ENCODE results near the gene LGALS9. TPM values are rescaled to one million over a fixed set of nuclear protein-coding genes. Genes with fewer than 3 reads are reported as not detected.

LGALS9 gene
- 10 to 100 TPM; 61.0 to 64.0 TPM for total RNA-seq
- 10 to 100 TPM; 26.8 to 47.1 TPM for polyA plus RNA-seq
- long read RNA-seq, donor 1, transcript LGALS9-203 (11 exons, 3,114 nt) = minor isoform, 5 of 32 reads
- long read RNA-seq, donor 1, transcript LGALS9-201 (10 exons, 3,018 nt) = major isoform, 13 of 32 reads
- long read RNA-seq, donor 1, partial matches to known transcripts = 6 of 32 reads
- long read RNA-seq, donor 1, other reads (novel, unspliced or antisense) = 7 of 32 reads
- long read RNA-seq, donor 2, partial matches to known transcripts = 4 of 9 reads
- long read RNA-seq, donor 2, other reads (novel, unspliced or antisense) = 2 of 9 reads

- Histone ChIP-seq H3K36me3 (ENCODE audit: control insufficient read depth in 1 of 2, insufficient read depth in 2 of 2, low read length in 1 of 2) (no peaks in the 10 kb centered on the region), H3K4me3 (ENCODE audit: low read length in 2 of 2) (no peak within 1 kb of the TSS), H3K27ac (ENCODE audit: low read depth in 1 of 2, low read length in 2 of 2) (no peak within 1 kb of the TSS), H3K4me1 (ENCODE audit: control insufficient read depth in 1 of 2, insufficient read depth in 2 of 2, low read length in 2 of 2) (no peaks in the 10 kb centered on the region), H3K9me3 (ENCODE audit: control insufficient read depth, low read length) (no peaks in the 10 kb centered on the region), H3K27me3 (ENCODE audit: control insufficient read depth in 1 of 2, insufficient read depth in 2 of 2, low read length in 1 of 2) (no peaks in the 10 kb centered on the region)
- intact Hi-C loops (cut with DNase I) = no loop called here
- DNase-seq = no peak
- peak; percentile 13 for ATAC-seq (ENCODE audit: low FRiP score)
- 60 to 67% methylated on average over 10 of the region's 10 CpGs for WGBS, 2 donors
Observed at GRCh38 chr17:27630607-27631410, at the start of gene LGALS9. LGALS9 (plus strand) TSS chr17:27631188; CDS start chr17:27631266, 78 bp downstream.

- DNase-seq (no peak), ATAC-seq (ENCODE audit: low FRiP score) (no peak)
- intact Hi-C loops (cut with DNase I) = no loop called here
- Histone ChIP-seq H3K9me3 (ENCODE audit: control insufficient read depth, low read length) (no peaks in the 10 kb centered on the region), H3K4me1 (ENCODE audit: control insufficient read depth in 1 of 2, insufficient read depth in 2 of 2, low read length in 2 of 2) (no peaks in the 10 kb centered on the region), H3K4me3 (ENCODE audit: low read length in 2 of 2) (no peak overlapping the region), H3K27me3 (ENCODE audit: control insufficient read depth in 1 of 2, insufficient read depth in 2 of 2, low read length in 1 of 2) (no peaks in the 10 kb centered on the region), H3K36me3 (ENCODE audit: control insufficient read depth in 1 of 2, insufficient read depth in 2 of 2, low read length in 1 of 2) (peaks cover 0 to 2% of the 10 kb centered on the region in 2 donors), H3K27ac (ENCODE audit: low read depth in 1 of 2, low read length in 2 of 2) (no peak overlapping the region)
- WGBS, 2 donors = 92 to 94% methylated on average over 16 to 18 of the region's 18 CpGs
Observed at GRCh38 chr17:27582696-27583095, 48.3 kb upstream of the LGALS9 start.

- Histone ChIP-seq H3K27ac (ENCODE audit: low read depth in 1 of 2, low read length in 2 of 2) (no peak overlapping the region), H3K27me3 (ENCODE audit: control insufficient read depth in 1 of 2, insufficient read depth in 2 of 2, low read length in 1 of 2) (no peaks in the 10 kb centered on the region), H3K9me3 (ENCODE audit: control insufficient read depth, low read length) (no peaks in the 10 kb centered on the region), H3K4me1 (ENCODE audit: control insufficient read depth in 1 of 2, insufficient read depth in 2 of 2, low read length in 2 of 2) (no peaks in the 10 kb centered on the region), H3K36me3 (ENCODE audit: control insufficient read depth in 1 of 2, insufficient read depth in 2 of 2, low read length in 1 of 2) (peaks cover 0 to 3% of the 10 kb centered on the region in 2 donors), H3K4me3 (ENCODE audit: low read length in 2 of 2) (no peak overlapping the region)
- intact Hi-C loops (cut with DNase I) = no loop called here
- WGBS, 2 donors = 66 to 82% methylated on average over 9 of the region's 9 CpGs
- no peak for DNase-seq
- ATAC-seq (ENCODE audit: low FRiP score) = no peak
Observed at GRCh38 chr17:27585153-27585681, 45.8 kb upstream of the LGALS9 start.

GRCh38 chr17:27585792-27586191 lies 45.2 kb upstream of the LGALS9 start:
- ATAC-seq (ENCODE audit: low FRiP score) (no peak), DNase-seq (no peak)
- Histone ChIP-seq H3K27me3 (ENCODE audit: control insufficient read depth in 1 of 2, insufficient read depth in 2 of 2, low read length in 1 of 2) (no peaks in the 10 kb centered on the region), H3K27ac (ENCODE audit: low read depth in 1 of 2, low read length in 2 of 2) (no peak overlapping the region), H3K4me3 (ENCODE audit: low read length in 2 of 2) (no peak overlapping the region), H3K4me1 (ENCODE audit: control insufficient read depth in 1 of 2, insufficient read depth in 2 of 2, low read length in 2 of 2) (no peaks in the 10 kb centered on the region), H3K36me3 (ENCODE audit: control insufficient read depth in 1 of 2, insufficient read depth in 2 of 2, low read length in 1 of 2) (peaks cover 0 to 3% of the 10 kb centered on the region in 2 donors), H3K9me3 (ENCODE audit: control insufficient read depth, low read length) (no peaks in the 10 kb centered on the region)
- 75 to 77% methylated on average over 5 of the region's 5 CpGs for WGBS, 2 donors
- intact Hi-C loops (cut with DNase I) = no loop called here

GRCh38 chr17:27586203-27586721 lies 44.7 kb upstream of the LGALS9 start:
- Histone ChIP-seq H3K4me3 (ENCODE audit: low read length in 2 of 2) (no peak overlapping the region), H3K9me3 (ENCODE audit: control insufficient read depth, low read length) (no peaks in the 10 kb centered on the region), H3K27ac (ENCODE audit: low read depth in 1 of 2, low read length in 2 of 2) (no peak overlapping the region), H3K4me1 (ENCODE audit: control insufficient read depth in 1 of 2, insufficient read depth in 2 of 2, low read length in 2 of 2) (no peaks in the 10 kb centered on the region), H3K27me3 (ENCODE audit: control insufficient read depth in 1 of 2, insufficient read depth in 2 of 2, low read length in 1 of 2) (no peaks in the 10 kb centered on the region), H3K36me3 (ENCODE audit: control insufficient read depth in 1 of 2, insufficient read depth in 2 of 2, low read length in 1 of 2) (peaks cover 0 to 3% of the 10 kb centered on the region in 2 donors)
- 13 to 21% methylated on average over 7 to 8 of the region's 8 CpGs for WGBS, 2 donors
- ATAC-seq (ENCODE audit: low FRiP score) (no peak), DNase-seq (no peak)
- intact Hi-C loops (cut with DNase I) = no loop called here

- intact Hi-C loops (cut with DNase I) = no loop called here
- Histone ChIP-seq H3K9me3 (ENCODE audit: control insufficient read depth, low read length) (no peaks in the 10 kb centered on the region), H3K27ac (ENCODE audit: low read depth in 1 of 2, low read length in 2 of 2) (no peak overlapping the region), H3K36me3 (ENCODE audit: control insufficient read depth in 1 of 2, insufficient read depth in 2 of 2, low read length in 1 of 2) (peaks cover 0 to 2% of the 10 kb centered on the region in 2 donors), H3K4me3 (ENCODE audit: low read length in 2 of 2) (no peak overlapping the region), H3K4me1 (ENCODE audit: control insufficient read depth in 1 of 2, insufficient read depth in 2 of 2, low read length in 2 of 2) (no peaks in the 10 kb centered on the region), H3K27me3 (ENCODE audit: control insufficient read depth in 1 of 2, insufficient read depth in 2 of 2, low read length in 1 of 2) (no peaks in the 10 kb centered on the region)
- DNase-seq (no peak), ATAC-seq (ENCODE audit: low FRiP score) (no peak)
- 92 to 95% methylated on average over 15 of the region's 15 CpGs for WGBS, 2 donors
Observed at GRCh38 chr17:27588354-27588753, 42.6 kb upstream of the LGALS9 start.

- 97 to 98% methylated on average over 3 of the region's 3 CpGs for WGBS, 2 donors
Observed at GRCh38 chr17:27590864-27591263, 40.1 kb upstream of the LGALS9 start.

GRCh38 chr17:27591986-27592385 lies 39.0 kb upstream of the LGALS9 start:
- Histone ChIP-seq H3K4me1 (ENCODE audit: control insufficient read depth in 1 of 2, insufficient read depth in 2 of 2, low read length in 2 of 2) (no peaks in the 10 kb centered on the region), H3K9me3 (ENCODE audit: control insufficient read depth, low read length) (no peaks in the 10 kb centered on the region), H3K27ac (ENCODE audit: low read depth in 1 of 2, low read length in 2 of 2) (no peak overlapping the region), H3K4me3 (ENCODE audit: low read length in 2 of 2) (no peak overlapping the region), H3K36me3 (ENCODE audit: control insufficient read depth in 1 of 2, insufficient read depth in 2 of 2, low read length in 1 of 2) (peaks cover 0 to 1% of the 10 kb centered on the region in 2 donors), H3K27me3 (ENCODE audit: control insufficient read depth in 1 of 2, insufficient read depth in 2 of 2, low read length in 1 of 2) (no peaks in the 10 kb centered on the region)
- ATAC-seq (ENCODE audit: low FRiP score) (no peak), DNase-seq (peak in 1 of 2 donors; percentile 8)
- intact Hi-C loops (cut with DNase I) = no loop called here
- 86 to 90% methylated on average over 3 of the region's 3 CpGs for WGBS, 2 donors

More at GRCh38 chr17:27590864-27591263, 40.1 kb upstream of the LGALS9 start:
- Histone ChIP-seq H3K27ac (ENCODE audit: low read depth in 1 of 2, low read length in 2 of 2) (no peak overlapping the region), H3K27me3 (ENCODE audit: control insufficient read depth in 1 of 2, insufficient read depth in 2 of 2, low read length in 1 of 2) (no peaks in the 10 kb centered on the region), H3K4me3 (ENCODE audit: low read length in 2 of 2) (no peak overlapping the region), H3K4me1 (ENCODE audit: control insufficient read depth in 1 of 2, insufficient read depth in 2 of 2, low read length in 2 of 2) (no peaks in the 10 kb centered on the region), H3K36me3 (ENCODE audit: control insufficient read depth in 1 of 2, insufficient read depth in 2 of 2, low read length in 1 of 2) (peaks cover 0 to 1% of the 10 kb centered on the region in 2 donors), H3K9me3 (ENCODE audit: control insufficient read depth, low read length) (no peaks in the 10 kb centered on the region)
- DNase-seq (no peak), ATAC-seq (ENCODE audit: low FRiP score) (no peak)
- intact Hi-C loops (cut with DNase I) = no loop called here

Measured in aorta (tissue), 5 donors.